NCI-H2171 treated with DMSO at 0.1 percent for 48 hours (cell line): ENCODE measurements around the gene ATE1.
A peak's percentile ranks its signal among the peaks of the same experiment; 100 is the strongest.
"Not testable (repeated sequence)": the region's sequence is repeated elsewhere in the genome, so short reads cannot be mapped to it uniquely, and the experiment has no call there.

ENCODE experiments used
- DNase-seq: peaks from one replicate; lab custom pipeline; 2025; lab: John Stamatoyannopoulos, UW

ATE1 gene

DNA sequence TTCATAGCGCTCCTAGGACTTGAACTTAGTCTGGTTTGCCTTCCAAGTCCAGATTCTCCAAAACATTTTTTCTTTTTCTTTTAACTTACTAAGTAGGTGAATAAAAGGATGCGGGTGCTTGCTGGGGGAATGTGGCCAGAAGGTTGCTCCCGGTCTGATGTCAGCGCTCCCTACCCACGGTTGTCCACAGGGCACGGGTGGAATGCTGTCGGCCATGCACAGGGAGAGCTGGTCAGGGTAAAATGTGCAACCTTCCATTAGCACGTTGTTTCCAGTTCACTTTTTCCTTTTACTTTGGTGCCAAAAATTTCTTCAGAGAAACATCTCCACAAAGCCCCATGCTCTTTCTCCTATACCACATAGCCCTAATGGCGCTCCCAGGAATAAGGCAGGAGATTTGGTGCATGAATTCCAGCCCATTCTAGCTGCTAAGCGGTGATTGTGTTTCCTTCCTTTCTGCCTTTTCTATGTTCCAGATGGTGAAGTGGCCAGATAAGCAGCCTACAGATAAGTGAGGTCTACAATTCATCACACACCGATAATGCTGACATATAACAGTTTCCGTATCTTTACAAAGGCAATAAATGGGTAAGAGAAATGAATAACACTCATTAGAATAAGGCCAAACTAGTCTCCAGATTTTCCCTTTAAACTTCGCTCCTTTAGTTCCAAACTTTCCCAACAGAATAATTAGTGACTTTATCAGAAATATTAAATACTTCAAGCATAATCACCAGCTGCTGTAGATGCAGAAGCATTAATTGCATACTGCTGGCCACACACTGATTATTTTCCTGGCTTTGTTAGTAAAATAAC lies 191.3 kb downstream of the ATE1 start:
- DNase-seq = no peak

DNA sequence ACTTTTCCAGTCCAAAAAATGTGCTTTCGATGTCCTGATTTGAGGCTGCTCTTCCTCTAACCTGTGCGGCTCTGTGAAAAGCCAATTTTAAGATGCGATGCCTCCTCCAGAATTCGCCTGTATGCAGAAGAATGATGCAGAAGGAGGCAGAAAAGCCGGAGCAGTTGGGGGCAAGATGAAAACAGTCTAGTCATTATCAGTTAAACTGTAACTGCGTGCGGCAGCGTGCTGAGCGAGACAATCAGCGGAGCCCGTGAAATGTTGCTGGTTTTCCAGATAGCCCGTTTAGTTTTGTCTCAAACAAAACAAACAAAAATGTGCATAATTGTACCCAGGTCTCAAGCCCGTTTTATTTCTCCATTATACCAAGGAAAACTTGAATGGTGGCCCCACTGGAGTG lies 192.6 kb downstream of the ATE1 start:
- no peak for DNase-seq

DNA sequence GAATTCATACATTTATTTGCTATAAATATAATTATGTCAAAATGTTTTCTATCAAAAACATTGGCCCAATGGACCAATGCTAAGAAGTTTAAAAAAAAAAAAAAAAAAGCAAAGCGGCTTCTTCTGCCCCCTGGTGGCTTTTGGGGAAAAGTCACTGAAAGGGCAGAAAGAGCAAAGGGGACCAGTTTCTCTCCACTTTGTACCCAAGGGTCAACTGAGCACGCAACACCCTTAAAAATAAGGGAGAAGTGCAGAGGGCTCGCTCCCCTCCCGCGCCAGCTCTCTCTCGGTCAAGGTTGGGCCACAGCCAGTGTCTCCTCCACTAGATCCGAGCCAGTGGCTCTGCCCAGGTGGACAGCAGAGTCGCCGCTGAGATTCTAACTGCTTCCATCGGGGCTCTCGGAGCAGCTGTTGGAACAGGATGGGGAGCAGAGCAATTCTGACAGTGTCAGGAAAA lies 193.2 kb downstream of the ATE1 start:
- no peak for DNase-seq

DNA sequence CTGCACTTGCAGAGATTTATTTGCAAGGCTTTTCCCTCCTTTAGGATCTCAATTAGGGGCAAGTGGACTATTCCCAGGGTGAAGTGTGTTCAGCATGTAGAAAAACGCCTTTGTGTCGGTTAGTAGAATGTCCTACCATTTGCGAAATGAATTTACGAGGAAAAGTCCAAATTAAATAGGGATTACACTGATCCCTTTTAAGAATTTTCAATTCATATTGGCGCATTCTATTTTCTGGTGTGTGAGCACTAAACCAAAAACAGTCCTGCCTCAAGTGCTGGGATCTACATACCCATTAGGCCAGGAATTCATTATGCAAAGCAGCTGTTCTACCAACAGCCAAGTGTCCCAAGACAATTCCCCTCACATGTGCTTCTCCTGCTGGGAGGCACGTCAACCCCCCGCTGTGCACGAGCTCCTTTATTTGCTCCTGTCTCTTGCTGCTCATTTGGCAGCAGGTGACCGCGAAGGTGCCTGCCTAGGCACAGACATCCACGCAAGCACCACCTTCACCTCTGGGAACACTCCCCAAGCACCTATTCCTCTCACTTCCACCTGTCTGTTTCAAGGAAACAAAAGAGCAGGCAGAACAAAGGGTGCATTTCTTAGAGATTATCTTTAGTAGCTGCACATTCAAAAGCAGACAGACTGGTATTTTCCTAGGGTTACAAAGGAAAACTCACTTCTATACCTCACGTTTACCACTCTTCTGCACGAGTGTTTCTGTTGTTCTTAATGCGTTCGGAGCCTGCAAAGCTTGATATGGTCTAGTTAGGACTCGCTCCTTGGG lies 195.0 kb downstream of the ATE1 start:
- DNase-seq = peak; percentile 84

DNA sequence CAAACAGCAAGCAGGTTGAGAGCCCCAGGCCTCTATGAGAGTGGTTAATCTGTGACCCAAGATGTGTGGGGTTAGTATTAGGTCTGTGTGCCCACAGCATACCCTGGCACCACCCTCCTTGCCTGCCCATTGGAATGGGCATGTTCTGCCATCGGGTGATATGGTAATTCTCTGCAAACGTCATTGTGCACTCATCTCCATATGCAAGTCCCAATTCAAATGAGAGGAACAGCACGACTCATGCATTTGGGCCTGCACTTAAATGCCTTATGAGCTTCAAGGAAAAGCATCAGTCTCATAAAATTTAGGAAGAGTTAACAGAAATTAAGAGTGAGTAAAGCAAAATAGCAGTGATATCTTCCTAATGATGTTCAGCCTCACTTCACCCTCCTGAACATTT lies 195.7 kb downstream of the ATE1 start:
- DNase-seq = no peak

DNA sequence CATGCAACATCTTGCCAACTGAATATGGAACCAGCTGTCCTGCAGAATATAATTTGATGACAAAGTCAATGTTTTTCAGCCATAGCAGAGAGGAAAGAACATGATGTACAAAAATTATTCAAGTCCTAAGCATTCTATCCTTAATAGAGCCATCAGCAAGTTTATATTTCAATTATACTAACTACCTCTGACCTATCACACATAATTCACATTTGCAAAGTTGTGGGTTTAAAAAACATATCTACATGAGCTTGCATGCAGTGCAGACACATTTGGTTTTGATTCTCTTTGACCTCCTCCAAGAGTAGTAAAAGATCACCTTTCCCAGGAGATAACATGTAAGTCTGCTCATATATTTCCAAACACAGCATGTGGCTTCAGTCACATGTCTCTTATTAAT lies 203.5 kb downstream of the ATE1 start:
- DNase-seq = peak; percentile 3

DNA sequence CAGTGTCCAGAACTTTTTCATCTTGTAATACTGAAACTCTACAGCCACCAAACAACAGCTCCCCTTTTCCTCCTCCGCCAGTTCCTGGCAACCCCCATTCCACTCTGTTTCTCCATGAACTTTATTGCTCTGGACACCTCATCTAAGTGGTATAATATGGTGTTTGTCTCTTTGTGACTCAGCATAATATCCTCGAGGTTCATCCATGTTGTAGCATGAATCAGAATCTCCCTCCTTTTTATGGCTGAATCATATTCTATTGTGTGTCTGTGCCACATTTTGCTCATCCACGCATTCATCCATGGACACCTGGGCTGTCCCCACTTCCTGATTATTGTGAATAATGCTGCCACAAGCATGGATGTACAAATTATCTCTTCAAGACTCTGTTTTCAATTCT lies 205.2 kb downstream of the ATE1 start:
- no peak for DNase-seq

DNA sequence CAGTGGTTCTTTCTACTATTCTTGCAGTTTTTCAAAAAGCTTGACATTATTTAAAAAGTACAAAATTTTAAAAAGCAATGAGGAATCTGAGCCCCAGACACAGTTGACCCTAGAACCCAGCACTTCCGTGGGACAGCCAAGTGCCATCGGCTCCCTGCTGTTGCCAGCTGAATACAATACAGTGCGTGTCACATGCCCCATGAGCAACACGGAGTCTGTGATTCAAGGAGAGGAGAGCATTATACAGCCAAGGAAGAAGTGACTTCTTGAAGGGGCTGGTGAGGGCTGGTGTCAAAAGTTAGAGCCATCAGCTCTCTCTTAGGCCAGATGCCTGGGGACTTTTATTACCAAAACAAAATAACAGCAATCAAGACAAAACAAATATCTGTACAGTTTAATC lies 206.6 kb downstream of the ATE1 start:
- DNase-seq = no peak

DNA sequence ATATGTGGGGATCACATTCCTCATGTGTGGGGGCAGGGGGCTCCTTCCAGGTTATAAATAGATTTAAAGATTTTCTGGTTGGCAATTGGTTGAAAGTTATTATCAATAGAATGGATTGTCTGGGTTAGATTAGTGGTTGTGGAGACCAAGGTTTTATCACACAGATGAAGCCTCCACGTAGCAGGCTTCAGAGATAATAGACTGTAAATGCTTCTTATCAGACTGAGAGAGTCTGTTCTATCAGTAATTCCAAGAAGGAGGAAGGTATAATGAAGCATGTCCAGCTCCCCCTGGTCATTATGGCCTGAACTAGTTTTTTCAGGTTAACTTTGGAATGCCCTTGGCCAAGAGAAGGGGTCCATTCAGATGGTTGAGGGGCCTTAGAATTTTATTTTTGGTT lies 211.9 kb downstream of the ATE1 start:
- DNase-seq = no peak

DNA sequence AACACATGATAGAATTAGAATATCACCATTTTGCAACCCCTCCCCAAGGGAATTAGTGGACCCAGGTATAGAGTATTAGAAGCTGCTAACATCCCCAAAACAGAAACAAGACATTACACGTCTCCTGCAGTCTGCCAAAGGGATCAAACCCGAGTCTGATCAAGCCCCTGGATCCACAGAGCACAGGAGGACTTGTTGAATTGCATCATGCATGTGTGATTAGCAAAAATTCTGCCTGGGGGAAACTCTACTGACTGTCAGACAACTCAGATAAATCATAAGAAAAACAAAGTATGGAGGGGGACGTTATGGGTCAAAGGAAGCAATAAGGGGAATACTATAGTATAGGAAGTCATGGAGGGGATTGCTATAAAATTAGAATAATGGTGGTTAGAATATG lies 212.8 kb downstream of the ATE1 start:
- DNase-seq = no peak

DNA sequence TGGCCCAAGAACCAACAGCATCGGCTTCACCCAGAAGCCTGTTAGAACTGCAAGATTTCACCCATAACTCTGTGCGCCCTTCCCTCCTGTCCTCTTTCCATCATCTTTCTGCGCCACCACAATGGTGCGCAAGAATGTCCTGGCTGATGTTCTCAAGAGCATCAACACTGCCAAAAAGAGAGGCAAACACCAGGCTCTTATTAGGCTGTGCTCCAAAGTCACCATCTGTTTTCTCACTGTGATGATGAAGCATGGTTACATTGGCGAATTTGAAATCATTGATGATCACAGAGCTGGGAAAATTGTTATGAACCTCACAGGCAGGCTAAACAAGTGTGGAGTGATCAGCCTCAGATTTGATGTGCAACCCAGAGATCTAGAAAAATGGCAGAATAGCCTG lies 214.3 kb downstream of the ATE1 start:
- no peak for DNase-seq

DNA sequence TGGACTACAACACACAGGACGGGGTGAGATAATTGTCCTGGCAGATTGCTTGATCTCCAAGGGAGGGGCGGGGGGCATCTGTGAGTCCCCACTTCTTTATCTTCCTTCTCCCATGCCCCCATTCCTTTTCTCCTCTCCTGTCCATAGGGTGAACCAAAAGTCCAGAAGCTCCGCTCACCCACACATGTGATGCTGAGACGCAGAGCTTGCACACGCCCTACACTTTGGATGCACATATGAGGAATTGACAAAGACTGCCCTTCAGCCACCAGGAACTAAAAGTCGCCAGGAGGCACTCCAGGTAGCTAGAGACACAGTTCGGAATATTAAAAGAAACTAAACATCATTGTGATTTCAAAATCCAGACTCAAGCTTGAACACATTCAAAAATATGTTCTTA lies 216.9 kb downstream of the ATE1 start:
- no peak for DNase-seq

DNA sequence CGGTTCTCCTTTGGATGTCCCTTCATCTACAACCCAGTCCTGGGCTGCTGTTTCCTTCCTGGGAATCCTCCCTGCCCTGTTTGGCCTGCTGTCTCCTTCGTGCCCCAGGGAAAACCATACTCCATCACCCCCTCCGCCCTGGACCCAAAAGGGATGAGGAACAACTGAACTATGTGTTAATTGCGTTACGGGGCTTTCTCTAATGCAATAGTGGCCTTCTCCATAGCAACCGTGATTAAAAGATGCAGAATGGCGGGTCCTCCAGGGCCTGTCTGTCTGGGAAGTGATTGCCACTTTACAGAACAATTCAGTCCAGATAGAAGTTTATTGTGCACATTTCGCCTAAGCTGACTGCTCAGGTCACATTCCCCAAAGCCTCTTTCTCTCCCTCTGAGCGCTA lies 217.6 kb downstream of the ATE1 start:
- DNase-seq = no peak

DNA sequence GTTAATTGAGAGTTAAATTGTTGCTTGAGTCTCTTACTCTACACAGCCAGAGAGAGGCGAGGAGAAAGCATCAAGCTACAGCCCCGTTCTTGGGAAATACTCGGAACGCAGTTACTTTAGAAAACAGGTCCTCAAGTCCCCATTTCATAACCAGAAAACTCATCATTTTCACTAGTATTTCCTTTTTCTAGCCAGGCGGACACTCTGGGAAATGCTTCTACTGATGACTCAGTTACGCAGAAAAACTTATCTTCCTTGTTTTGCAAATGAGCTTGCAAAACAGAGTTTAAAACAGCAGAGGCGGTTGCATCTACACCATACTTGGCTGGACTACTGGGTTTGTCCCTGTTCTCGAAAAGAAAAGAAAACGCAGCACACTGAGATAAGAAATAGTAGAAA lies 218.2 kb downstream of the ATE1 start:
- no peak for DNase-seq

DNA sequence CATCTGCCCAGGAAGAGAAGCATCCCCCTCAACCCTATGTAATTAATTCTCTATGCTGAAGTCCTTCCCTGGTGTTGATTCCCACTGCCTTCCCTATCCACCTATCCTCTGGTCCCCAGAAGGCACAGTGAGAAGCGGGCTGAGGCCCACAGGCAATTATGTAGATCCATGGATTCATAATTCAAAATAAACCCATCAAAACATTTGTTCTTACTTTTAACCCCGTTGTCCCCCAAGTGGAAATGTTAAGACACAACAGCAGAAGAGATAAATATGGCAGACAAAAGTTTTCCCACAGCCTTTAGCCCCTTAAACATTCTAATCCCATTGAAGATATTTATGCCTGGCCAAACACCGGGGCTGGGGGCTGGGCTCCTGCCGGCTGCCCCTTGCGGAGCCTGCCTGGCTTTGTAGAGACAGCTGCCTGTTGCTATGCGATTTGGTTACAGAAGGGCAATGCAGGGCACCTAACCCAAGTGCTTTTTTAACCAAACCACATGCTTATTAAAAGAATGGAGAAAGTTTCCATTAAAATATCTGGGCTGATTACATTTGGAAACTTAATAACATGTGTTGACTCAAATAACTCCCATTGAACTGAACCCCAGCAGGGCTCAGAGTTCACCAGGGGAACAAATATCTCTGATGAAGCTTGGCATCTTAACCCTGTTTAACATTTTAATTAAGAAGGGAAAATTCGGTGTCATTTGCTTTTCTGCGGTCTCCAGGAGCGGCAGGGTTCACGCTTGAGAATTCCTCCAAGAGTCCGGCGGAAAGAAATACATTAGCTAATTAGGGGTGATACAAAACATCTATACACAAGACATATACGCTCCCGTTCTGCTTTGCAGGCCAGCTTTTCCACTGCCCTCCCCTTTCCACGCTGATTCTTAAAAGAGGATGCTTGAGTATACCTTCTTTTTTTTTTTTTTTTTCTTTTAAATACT lies 218.8 kb downstream of the ATE1 start:
- no peak for DNase-seq

DNA sequence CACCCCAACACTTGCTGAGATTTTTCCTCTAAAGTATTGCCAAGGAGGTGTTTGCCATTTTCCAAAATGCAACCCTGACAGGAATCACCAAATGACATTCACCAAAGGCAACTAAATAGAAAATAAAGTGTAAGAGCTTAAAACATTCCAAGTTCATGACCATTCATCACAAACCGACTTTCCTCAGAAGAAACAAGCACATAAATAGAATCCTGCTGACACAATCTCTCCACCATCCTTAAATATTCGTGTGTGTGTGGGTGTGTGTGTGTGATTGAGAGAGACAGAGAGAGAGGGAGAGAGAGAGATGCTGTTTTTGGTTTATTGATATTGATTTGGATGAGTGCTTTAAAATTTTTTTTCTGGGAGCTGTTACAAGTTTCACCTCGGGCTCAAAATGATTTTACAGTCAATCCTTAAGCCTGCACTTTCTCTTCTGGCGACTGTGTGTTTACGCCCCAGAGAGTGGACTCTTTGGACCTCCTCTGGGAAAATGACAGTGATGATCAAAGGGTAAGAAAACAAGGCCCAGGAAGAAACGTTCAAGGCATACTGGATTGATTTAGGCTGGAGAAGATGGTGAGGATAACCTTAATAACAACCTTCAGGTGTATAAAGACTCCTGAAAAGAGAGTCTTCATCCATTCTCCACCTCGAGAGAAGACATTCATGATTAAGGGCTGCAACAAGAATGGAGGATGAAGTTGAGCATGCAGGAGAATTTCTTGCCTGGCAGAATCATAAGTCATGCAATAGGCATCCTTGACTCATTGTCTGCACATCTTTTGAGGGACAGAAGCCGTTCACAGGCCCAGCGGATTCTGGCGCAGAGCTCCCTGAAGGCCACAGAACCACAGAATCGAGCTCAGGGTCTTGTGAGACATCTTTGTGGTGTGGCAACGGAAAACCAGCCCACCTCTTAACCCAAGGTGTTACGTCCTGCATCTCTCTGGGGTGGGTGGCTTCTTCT lies 225.2 kb downstream of the ATE1 start:
- DNase-seq = peak; percentile 6

DNA sequence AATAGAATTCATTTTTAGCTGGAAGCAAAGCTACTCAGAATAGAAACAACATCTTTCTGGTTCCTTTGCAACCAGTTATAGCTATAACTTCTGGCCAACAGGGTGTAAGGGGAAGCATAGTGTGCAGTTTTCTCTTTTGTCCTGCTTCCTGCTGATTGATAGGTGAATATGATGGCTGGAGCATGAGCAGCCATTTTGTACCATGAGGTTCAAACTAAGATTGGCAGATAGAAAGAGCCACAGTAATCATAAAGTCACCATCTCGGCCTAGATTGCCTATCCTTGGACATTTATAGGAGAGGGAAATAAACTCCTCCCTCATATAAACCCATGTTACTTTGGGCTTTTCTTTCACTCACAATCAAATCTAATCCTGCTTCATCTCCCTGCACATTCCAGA lies 227.4 kb downstream of the ATE1 start:
- DNase-seq = no peak

DNA sequence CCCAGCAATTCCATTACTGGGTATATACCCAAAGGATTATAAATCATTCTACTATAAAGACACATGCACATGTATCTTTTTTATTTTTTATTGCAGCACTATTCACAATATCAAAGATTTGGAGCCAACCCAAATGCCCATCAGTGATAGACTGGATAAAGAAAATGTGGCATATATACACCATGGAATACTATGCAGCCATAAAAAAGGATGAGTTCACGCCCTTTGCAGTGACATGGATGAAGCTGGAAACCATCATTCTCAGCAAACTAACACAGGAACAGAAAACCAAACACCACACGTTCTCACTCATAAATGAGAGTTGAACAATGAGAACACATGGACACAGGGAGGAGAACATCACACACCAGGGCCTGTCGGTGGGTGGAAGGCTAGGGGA lies 228.1 kb downstream of the ATE1 start:
- DNase-seq = not testable (repeated sequence)

DNA sequence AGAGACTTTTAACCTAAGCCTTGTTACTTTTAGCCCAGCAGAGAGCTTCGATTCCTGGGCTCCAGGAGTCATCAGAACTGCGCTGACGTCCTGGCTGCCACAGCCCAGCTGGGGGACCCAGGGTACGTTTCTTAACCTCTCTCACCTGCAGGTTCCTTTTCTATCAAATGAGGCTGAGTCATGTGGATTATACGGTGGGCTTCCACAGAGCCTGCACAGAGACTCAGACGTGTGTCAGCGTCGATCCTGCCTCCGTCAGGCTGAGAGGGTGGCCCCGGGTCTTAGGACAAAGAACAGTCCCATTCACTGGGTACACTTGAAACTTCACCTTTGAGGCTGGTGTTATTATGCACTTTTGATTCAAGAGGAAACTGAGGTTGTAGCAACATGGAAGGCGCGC lies 228.9 kb downstream of the ATE1 start:
- DNase-seq = no peak

DNA sequence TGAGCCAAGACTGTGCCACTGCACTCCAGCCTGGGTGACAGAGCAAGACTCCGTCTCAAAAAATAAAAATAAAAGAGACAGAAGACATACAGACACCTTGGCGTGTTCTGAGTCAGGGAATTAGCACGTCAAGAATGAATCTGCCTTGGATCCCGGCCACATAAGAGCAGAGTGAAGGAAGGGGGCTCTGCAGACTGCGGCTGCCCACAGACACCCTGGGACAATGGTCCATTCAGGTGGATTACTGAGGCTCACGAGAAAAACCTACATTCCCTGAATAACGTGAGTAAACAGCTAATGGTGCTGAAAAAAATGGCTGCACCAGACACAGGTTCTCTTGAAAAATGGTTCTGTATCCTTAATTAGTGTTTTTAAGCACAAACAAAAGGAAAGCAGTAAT lies 229.5 kb downstream of the ATE1 start:
- DNase-seq = no peak

DNA sequence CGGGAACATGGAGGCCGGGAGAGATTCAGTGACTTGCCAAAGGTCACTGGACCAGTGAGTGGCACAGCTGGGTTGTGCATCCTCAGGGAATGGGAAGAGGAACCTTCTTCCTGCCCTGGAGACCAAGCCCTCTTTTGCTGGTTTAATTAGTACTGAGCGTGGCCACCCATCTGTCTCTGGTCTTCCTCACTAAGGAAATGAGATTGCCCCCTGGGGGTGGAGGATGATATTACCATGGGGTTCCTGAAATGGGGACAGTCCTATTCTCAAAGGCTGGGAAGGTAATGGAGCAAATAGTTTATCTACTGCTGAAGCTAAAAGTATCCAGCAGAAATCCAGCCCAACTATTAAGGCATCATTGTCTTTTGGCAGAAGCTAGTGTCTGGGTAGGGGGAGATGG lies 231.0 kb downstream of the ATE1 start:
- DNase-seq = peak; percentile 7
